DND-41 (cell line): Measurements from ENCODE around the gene NFIA.

Source experiments
- CTCF ChIP-seq: IDR thresholded peaks from 2 replicates; pipeline ENCODE4 v1.5.1; 2012; ENCODE audit warnings: borderline replicate concordance, low read length, moderate library complexity, mild to moderate bottlenecking; ENCODE audit not compliant: poor library complexity, severe bottlenecking; ENCODE audit errors: extremely low read depth
- EZH2 ChIP-seq: IDR thresholded peaks from 3 replicates; pipeline ENCODE4 v1.6.1; 2012; ENCODE audit warnings: borderline replicate concordance, low read depth, mild to moderate bottlenecking, moderate library complexity, low read length, inconsistent platforms; ENCODE audit not compliant: severe bottlenecking

- TF ChIP-seq CTCF = no peak
- no peak for TF ChIP-seq EZH2
These were observed 91.9 kb downstream of the NFIA start for GRCh38 chr1:61174060-61174795.
